HG03159 (cell line): Measurements from ENCODE around the gene SPATA31C1.
"Not testable (repeated sequence)": the region's sequence is repeated elsewhere in the genome, so short reads cannot be mapped to it uniquely, and the experiment has no call there.

Experiments used
- ATAC-seq: cut with Tn5 transposase; IDR thresholded peaks from one replicate; pipeline ENCODE4 v1.9.1; 2021; ENCODE audit warnings: mild to moderate bottlenecking, moderate library complexity; ENCODE audit not compliant: unreplicated experiment

The SPATA31C1 gene

GRCh38 chr9:87917662-87918061 lies at the start of gene SPATA31C1:
TSS of gene SPATA31C1 (plus strand) at chr9:87917962.
- not testable (repeated sequence) for ATAC-seq

DNA sequence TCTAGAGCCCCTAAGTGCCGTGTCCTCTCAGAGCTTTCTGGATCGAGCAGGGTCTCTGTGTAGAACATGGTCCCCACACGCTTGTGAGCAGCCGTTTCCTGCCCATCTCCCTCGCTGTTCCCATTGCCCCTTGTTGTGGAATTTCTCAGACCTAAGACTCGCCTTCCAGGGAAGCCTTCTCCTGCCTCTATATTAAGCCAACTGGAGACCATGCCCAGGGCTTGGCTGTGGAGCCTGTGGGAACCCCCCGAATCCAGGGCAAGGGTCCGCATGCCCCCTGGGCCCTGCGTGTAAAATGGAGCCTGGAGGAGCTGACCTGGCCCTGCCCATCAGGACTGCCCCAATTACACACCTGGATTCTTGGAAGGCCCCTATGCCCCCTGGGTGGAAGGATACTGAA lies 49.6 kb upstream of the SPATA31C1 start:
- ATAC-seq, result no peak

- no peak for ATAC-seq
These were observed 49.1 kb upstream of the SPATA31C1 start for GRCh38 chr9:87868635-87869034.

DNA sequence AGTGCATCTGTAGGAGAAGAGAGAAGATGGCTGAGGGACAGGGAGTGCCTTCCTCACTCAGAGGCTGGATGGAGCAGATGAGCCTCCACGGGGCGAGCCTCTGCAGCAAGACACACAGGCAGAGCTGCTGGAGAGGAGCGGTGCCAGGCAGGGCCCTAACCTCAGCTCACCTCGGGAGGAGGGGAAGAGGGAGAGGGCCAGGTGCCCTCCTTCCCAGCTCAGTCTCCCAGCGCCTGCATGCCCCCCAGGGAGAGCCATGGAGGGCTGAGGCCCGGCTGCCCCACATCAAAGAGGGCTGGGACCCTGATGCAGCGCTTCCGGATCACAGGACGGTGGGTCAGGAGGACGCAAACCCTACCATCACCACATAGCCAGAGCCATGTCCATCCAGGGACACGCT lies 48.7 kb upstream of the SPATA31C1 start:
- no peak for ATAC-seq

DNA sequence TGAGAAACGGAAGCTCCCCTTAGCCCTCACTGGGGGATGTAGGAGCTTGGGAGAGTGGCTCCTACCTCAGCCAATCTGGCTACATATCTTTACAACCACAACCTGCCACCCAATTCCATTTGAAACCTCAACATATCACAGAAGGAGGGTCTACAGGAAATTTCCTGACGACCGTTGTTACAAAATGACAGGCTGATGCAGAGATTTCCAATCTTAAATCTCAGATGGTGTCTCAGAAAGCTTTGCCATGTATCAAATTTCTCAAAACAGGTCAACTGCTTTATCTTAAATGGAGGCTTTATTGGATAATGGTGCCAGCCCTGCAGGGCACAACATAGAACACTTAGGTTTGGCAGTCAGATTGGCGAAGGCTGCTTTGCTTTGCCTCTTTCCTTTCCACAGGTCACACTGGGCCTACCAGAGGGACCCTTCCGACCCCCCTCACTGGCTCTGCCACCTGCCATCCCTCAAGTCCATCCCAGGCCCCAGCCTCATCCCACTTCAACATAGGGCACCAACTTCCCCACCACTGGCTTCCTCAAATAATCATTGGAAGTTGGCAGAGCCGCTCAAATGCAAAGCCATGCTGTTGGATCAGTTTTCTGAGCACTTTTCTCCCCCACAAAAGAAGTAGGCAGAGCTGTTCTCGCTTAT lies 46.2 kb upstream of the SPATA31C1 start:
- no peak for ATAC-seq

DNA sequence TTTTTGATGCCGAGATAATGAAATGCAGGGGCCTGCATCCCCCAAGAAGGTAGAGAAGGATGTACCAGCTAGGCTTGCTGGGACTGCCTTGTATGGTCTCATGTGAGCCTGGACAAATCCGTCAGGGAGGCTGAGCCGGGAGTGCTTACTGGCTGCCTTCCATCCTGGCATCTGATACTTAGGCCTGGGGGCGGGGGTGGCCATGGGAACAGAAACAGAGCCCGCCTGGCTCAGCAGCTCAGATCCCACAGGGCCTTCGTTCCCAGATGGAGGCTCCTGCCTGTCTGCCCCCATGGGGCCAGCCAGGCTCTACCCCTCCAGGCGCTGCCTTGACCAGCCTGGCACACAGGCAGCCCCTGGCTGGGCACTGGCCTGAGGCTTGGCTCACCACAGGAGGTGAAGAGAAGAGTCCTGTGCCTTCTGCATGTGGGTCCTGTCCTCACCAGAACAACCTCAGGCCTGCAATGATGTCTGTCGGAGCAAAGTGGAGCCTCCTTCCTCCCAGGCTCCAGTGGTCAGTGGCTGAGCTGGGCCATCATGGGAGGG lies 45.6 kb upstream of the SPATA31C1 start:
- no peak for ATAC-seq

GRCh38 chr9:87873607-87874303 lies 44.0 kb upstream of the SPATA31C1 start:
- no peak for ATAC-seq

- ATAC-seq, result no peak
These were observed 43.5 kb upstream of the SPATA31C1 start for GRCh38 chr9:87874304-87874623.

- no peak for ATAC-seq
These were observed 42.7 kb upstream of the SPATA31C1 start for GRCh38 chr9:87875060-87875459.

DNA sequence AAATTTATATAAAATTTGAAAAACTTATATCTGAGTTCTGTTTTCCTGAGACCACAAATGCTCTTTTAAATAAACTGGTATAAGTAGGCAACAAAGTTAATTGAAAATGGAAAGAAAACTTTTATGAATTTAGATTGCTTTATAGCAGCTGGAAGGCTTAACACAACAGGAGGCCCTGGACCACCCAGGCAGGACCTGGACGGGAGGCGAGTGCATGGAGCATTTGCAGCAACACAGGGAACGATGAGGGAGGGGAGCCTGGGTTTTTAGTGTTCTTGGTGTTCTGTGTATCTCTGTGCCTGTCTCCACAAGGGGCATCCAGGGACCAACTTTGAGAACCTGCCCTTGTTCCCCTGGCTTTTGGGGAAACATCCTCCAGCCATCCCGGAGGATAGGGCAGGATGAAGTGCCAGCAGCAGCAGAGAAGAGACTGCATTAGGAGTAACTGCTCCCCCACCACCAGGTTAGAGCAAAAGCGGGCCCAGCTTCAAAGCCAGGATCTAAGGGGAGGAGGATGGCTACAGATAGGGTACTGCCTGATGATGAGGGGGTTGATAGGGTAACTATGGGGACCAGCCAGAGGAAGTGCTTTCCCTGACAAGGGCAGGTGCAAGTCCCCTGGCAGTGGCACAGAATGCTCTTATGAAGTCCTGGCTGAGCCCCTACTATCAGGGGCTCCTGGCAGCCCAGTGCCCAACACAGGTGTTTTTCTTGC lies 41.8 kb upstream of the SPATA31C1 start:
- ATAC-seq, result no peak

DNA sequence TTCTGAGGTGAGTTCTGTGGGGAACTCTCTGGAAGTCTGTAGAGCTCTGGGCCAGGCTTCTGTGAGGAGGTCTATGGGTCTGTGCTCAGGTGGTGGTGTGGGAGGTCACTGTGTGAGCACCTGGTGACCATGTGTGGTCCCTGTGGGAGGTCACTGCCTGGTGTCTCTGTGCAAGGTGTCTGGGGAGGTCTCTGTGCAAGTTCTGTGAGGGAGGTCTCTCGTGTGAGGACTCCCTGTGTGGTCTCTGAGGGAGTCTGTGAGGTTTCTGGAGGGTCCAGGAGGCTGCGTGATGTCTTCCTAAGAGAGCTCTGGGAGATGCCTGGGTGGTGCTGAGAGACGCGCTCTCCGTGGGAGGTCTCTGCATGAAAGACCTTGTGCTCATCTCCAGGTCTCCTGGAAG lies 41.1 kb upstream of the SPATA31C1 start:
- ATAC-seq, result no peak

DNA sequence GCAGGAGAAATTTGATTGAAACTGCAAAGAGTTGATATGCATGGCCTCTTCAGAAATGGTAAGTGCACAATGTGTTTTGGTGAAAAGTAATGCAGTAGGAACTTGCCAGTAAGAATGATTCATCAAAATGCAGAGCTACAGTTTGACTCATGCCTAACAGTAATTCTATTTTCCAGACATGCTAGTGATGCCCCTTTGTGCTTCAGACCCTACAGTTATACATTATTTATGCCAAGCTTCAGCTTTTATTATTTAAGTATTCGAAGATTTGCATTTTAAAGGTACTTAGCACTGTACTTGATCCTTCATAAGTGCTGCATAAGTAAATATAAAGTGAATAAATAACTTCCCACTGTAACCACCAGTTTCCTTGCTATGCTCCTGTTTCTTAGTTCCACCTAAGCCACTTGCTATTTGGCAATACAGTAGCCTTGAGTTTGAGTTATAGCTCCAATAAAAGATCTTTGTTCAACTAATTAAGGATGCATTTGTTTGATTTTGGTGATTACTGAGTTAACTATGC lies 38.7 kb upstream of the SPATA31C1 start:
- no peak for ATAC-seq

- no peak for ATAC-seq
These were observed 37.6 kb upstream of the SPATA31C1 start for GRCh38 chr9:87880116-87880515.

DNA sequence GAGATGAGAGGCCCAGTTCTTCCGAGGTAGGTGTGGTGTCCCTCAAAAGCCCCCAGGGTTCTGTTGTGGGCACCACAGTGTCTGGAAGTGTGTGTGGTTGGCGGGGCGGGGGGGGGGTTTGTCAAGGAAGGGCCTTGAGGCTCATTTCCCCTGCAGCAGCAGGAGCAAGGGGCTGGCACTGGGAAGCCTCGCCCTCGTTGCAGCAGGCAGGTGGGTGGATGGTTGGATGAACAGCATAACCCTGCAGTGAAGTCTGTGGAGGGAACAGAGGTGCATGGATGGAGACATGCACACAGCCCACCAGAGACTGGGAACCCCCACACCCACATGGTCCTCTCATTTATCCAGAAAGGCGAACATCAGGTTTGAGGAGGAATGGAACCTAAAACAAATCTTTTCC lies 37.1 kb upstream of the SPATA31C1 start:
- no peak for ATAC-seq

GRCh38 chr9:87882627-87883026 lies 35.1 kb upstream of the SPATA31C1 start, which contains the start of gene SPATA31E1:
TSS of gene SPATA31E1 (plus strand) at chr9:87882877. CDS start at chr9:87882892, 15 bp downstream.
- no peak for ATAC-seq

- ATAC-seq, result no peak
These were observed 34.5 kb upstream of the SPATA31C1 start for GRCh38 chr9:87883274-87883673.

- no peak for ATAC-seq
These were observed 33.8 kb upstream of the SPATA31C1 start for GRCh38 chr9:87883990-87884389.

DNA sequence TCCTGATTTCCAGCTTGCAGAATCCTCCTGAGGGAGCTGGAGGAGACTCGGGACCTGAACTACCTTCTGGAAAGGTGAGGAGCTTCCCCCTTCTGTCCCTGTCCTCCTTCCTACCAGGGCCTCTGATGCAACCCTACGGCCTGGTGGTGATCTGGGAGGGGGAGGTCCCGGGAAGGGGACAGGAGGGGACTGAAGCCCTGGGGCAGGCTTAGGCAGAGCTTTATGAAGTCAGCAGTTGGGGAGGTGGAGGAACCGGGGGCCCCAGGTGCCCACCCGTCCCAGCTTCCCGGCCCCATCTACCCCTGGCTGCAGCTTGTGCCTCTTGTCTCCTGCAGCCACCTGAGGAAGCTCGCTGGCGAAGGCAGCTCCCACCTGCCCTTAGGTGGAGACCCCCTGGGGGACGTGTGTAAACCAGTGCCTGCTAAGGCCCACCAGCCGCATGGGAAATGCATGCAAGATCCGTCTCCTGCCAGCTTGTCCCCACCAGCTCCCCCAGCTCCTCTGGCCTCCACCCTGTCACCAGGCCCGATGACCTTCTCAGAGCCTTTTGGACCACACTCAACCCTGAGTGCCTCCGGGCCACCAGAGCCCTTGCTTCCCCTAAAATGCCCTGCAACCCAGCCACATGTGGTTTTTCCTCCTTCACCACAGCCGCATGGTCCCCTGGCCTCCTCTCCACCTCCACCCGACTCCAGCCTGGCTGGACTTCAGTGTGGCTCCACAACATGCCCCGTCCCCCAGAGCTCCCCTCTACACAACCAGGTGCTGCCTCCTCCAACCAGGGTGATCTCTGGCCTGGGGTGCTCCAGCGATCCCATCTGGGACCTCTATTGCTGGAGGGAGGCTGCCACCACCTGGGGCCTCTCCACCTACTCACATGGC lies 32.9 kb upstream of the SPATA31C1 start:
- ATAC-seq, result no peak

- ATAC-seq, result no peak
These were observed 32.1 kb upstream of the SPATA31C1 start for GRCh38 chr9:87885484-87886189.
